C4-2B (cell line): Measurements from ENCODE around the gene NAA60.

Experiments
- CTCF ChIP-seq: fragments of 450-650 bp; conservative IDR thresholded peaks from 2 replicates; pipeline ENCODE4 v1.5.1; 2017; ENCODE audit warnings: mild to moderate bottlenecking
- ZFX ChIP-seq: fragments of 450-650 bp; IDR thresholded peaks from 2 replicates; pipeline ENCODE4 v1.6.1; 2017

DNA sequence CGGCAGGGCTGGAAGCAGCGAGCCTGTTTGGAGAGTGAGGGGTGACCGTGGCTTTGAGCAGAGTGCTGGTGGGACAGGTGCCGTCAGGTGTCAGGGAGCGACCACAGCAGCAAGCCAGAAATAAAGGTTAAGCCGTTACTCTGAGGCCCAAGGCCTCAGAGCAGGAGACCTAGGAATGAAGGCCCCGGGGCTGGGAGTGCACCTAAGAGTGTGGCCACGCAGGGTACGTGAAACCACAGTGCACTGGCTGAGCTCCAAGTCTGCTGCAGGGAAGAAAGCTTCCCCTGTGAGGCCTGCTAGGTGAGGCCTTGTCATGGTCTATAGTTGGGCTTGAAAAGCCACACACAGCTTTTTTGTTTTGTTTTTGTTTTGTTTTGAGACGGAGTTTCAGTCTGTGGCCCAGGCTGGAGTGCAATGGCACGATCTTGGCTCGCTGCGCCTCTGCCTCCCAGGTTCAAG lies 66.0 kb downstream of the NAA60 start:
- no peak for TF ChIP-seq CTCF
- TF ChIP-seq ZFX = no peak
